Psoas muscle (tissue), 8 donors: ENCODE measurements around the gene RAB3C. TPM values are rescaled to one million over a fixed set of nuclear protein-coding genes. Genes with fewer than 3 reads are reported as not detected.

Experiments
- ATAC-seq, 4 donors: fragments of 200-7000 bp; cut with Tn5 transposase; one replicate each; pipeline ENCODE4 v1.9.1; 2020; ENCODE audit warnings: moderate library complexity in 3 of 4, mild to moderate bottlenecking in 2 of 4
- DNase-seq, 2 donors: peaks; one replicate each; pipeline ENCODE4 v3.0.0-alpha.2; 2020
- H3K27ac ChIP-seq: fragments of 200-600 bp; one replicate; pipeline ENCODE4 v1.8.0; 2022
- H3K27me3 ChIP-seq, 3 donors: fragments of 200-600 bp in 1 of 3; one replicate each; pipeline versions ENCODE4 v1.6.1 to v1.8.0; 2013 to 2022; ENCODE audit warnings: low read length in 2 of 3, mild to moderate bottlenecking in 2 of 3, moderate library complexity in 1 of 3; ENCODE audit not compliant: insufficient read depth in 3 of 3
- H3K36me3 ChIP-seq, 2 donors: fragments of 200-600 bp in 1 of 2; one replicate each; pipeline versions ENCODE4 v1.6.1 to v1.8.0; 2013 to 2022; ENCODE audit warnings: low read depth in 1 of 2, mild to moderate bottlenecking in 1 of 2, moderate library complexity in 1 of 2; ENCODE audit not compliant: insufficient read depth in 1 of 2
- H3K4me1 ChIP-seq: fragments of 200-600 bp; one replicate; pipeline ENCODE4 v1.8.0; 2022
- H3K4me3 ChIP-seq: fragments of 200-600 bp; one replicate; pipeline ENCODE4 v1.8.0; 2022; ENCODE audit warnings: mild to moderate bottlenecking
- H3K9me3 ChIP-seq: fragments of 200-600 bp; one replicate; pipeline ENCODE4 v1.8.0; 2022
- CTCF ChIP-seq: fragments of 200-600 bp; IDR thresholded peaks from one replicate; pipeline ENCODE4 v1.8.0; 2022; ENCODE audit warnings: antibody characterized with exemption
- WGBS, 3 donors: extraction: QIAGEN DNeasy Blood & Tissue Kit; methylation state at CpG; one replicate each; pipeline versions ENCODE4 v1.1.6 to v1.1.7; 2013; 5-methylcytosine and 5-hydroxymethylcytosine counted together
- intact Hi-C, 2 donors: fragments of 100-400 bp; cut with DNase I; formaldehyde crosslinking; loops; one replicate each; pipeline versions ENCODE4 v1.11.0 to v1.14.2; 2022
- polyA plus RNA-seq, 3 donors: library from polyadenylated mRNA; stranded (reverse); fragments of 200-250 nt; gene quantifications; one replicate each; pipeline ENCODE4 v1.2.3, GENCODE V29; 2013
- total RNA-seq, 4 donors: library from RNA; stranded (reverse); fragmentation: NEBNext Ultra II Directional in 2 of 4; extraction: Animal tissue kit (Norgen Biotek cat#: 25700) in 2 of 4; gene quantifications; one replicate each; pipeline versions ENCODE4 v1.2.1 to v1.2.4, GENCODE V29; 2021 to 2023
- donor health status: healthy with polysubstance abuse.
- donor health status: DM: no; HTN: no; CAD: no; lungs with moderate emphysema.
- donor health status: Bipolar disorder and iron deficiency.
- donor health status: healthy.
- donor health status: DM: yes; HTN: yes; CAD: no.
- donor health status: DM: no; HTN: no; CAD: no.
- donor health status: DM: no; HTN: no; CAD: no.
- donor health status: DM: yes; HTN: yes; CAD: no.

RAB3C gene
- total and polyA plus RNA-seq, 7 donors, result 0.16 to 2.2 (median 0.62) TPM

DNA sequence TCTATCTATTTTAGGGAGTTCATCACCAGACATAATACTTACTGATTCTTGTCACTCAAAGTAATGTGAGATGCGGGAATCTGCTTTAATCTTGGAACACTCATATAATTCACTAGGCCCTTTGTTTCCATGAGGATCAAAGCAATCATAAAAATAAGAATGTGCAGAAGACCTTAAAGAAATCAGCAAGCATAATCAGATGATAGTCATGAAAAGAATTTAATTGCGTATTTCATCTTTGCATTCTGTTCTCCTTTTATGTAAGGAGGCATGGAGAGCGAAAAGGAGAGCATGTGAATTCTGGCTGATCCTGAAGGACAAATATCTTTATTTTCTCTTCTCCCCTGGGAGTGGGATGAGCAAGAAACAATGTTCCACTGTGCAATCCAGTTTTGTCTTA, 128.0 kb downstream of the RAB3C start:
- TF ChIP-seq CTCF, result no peak
- DNase-seq (no peak), ATAC-seq (no peak)
- no peak overlapping the region for H3K4me3 ChIP-seq
- intact Hi-C loops, result no loop called here
- H3K36me3 ChIP-seq, result no peaks in the 10 kb centered on the region
- no peaks in the 10 kb centered on the region for H3K4me1 ChIP-seq
- no peaks in the 10 kb centered on the region for H3K27me3 ChIP-seq
- H3K27ac ChIP-seq, result no peak overlapping the region
- 95 to 96% (median 95%) methylated on average over 3 of the region's 3 CpGs for WGBS, 3 donors
- no peaks in the 10 kb centered on the region for H3K9me3 ChIP-seq

- H3K36me3 ChIP-seq, result no peaks in the 10 kb centered on the region
- no peaks in the 10 kb centered on the region for H3K9me3 ChIP-seq
- WGBS, 3 donors, result 87 to 91% (median 89%) methylated on average over 5 of the region's 5 CpGs
- no peak for TF ChIP-seq CTCF
- no peaks in the 10 kb centered on the region for H3K27me3 ChIP-seq
- intact Hi-C loops, result no loop called here
- H3K4me1 ChIP-seq, result no peaks in the 10 kb centered on the region
- no peak overlapping the region for H3K27ac ChIP-seq
- ATAC-seq (no peak), DNase-seq (no peak)
- no peak overlapping the region for H3K4me3 ChIP-seq
Observed at GRCh38 chr5:58711965-58712364, 129.1 kb downstream of the RAB3C start.

GRCh38 chr5:58714046-58714445, 131.2 kb downstream of the RAB3C start:
- TF ChIP-seq CTCF, result no peak
- ATAC-seq (no peak), DNase-seq (no peak)
- WGBS, 3 donors, result 37 to 59% (median 56%) methylated on average over 1 of the region's 1 CpG
- Histone ChIP-seq H3K4me3 (no peak overlapping the region), H3K27me3 (no peaks in the 10 kb centered on the region), H3K9me3 (no peaks in the 10 kb centered on the region), H3K27ac (no peak overlapping the region), H3K4me1 (no peaks in the 10 kb centered on the region), H3K36me3 (no peaks in the 10 kb centered on the region)
- intact Hi-C loops, result no loop called here

- no peak for TF ChIP-seq CTCF
- no peaks in the 10 kb centered on the region for H3K4me1 ChIP-seq
- intact Hi-C loops, result no loop called here
- no peaks in the 10 kb centered on the region for H3K36me3 ChIP-seq
- H3K4me3 ChIP-seq, result no peak overlapping the region
- 84 to 92% (median 90%) methylated on average over 2 of the region's 2 CpGs for WGBS, 3 donors
- DNase-seq (no peak), ATAC-seq (no peak)
- no peaks in the 10 kb centered on the region for H3K27me3 ChIP-seq
- no peaks in the 10 kb centered on the region for H3K9me3 ChIP-seq
- no peak overlapping the region for H3K27ac ChIP-seq
Observed at GRCh38 chr5:58715997-58716656, 133.3 kb downstream of the RAB3C start.

DNA sequence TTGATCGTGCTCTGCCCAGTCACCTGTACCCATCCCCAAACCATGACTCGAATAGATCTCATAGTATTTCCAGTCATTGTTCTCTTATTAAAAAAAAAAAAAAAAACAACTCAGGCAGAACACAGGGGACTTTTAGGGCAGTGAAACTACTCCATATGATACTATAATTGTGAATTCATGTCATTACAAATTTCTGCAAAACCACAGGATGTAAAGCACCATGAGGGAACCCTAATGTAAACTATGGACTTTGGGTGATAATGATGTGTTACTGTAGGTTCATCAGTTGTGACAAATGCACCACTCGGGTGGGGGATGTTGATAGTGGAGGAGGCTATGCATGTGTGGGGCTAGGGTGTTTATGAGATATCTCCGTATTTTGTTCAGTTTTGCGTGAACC, 133.8 kb downstream of the RAB3C start:
- ATAC-seq (no peak), DNase-seq (no peak)
- Histone ChIP-seq H3K27me3 (no peaks in the 10 kb centered on the region), H3K9me3 (no peaks in the 10 kb centered on the region), H3K4me3 (no peak overlapping the region), H3K36me3 (no peaks in the 10 kb centered on the region), H3K27ac (no peak overlapping the region), H3K4me1 (no peaks in the 10 kb centered on the region)
- intact Hi-C loops, result no loop called here
- TF ChIP-seq CTCF, result no peak
- WGBS, 3 donors, result 86 to 95% (median 88%) methylated on average over 5 of the region's 5 CpGs
